SK-N-SH (cell line): ENCODE results near the gene RBM18. TPM values are rescaled to one million over a fixed set of nuclear protein-coding genes. Genes with fewer than 3 reads are reported as not detected.

Source experiments
- CTCF ChIA-PET: fragments of 300-600, 350-600 bp; formaldehyde crosslinking; extraction: SDS; loops from one replicate; lab custom pipeline; 2021; lab: Yijun Ruan, JAX
- POLR2A ChIA-PET: fragments of 350-600 bp; sonication (Branson Sonifier 250); formaldehyde crosslinking; extraction: SDS; loops from one replicate; lab custom pipeline; 2020; ENCODE audit warnings: antibody characterized with exemption, inconsistent platforms; lab: Yijun Ruan, JAX
- DNase-seq: peaks from one replicate; pipeline ENCODE4 v3.0.0; 2012
- H2AFZ ChIP-seq: fragments of 200-600 bp; sonication (generic); 2 replicates; pipeline ENCODE4 v1.8.1; 2016; ENCODE audit warnings: antibody characterized with exemption, mild to moderate bottlenecking, low read depth
- H3F3A ChIP-seq: fragments of 200-600 bp; sonication (generic); replicated peaks from 2 replicates; pipeline ENCODE3; 2016; ENCODE audit warnings: antibody characterized with exemption, mild to moderate bottlenecking; ENCODE audit not compliant: insufficient read depth
- H3K27ac ChIP-seq, 2 experiments: fragments of 200-500 bp in 1 of 2; fragments of 200-600 bp in 1 of 2; sonication (Bioruptor generic) in 1 of 2; sonication (generic), shearing (Covaris generic) in 1 of 2; 2 replicates each; pipeline versions ENCODE4 v1.5.1 to v1.6.1; 2014 to 2016; ENCODE audit warnings: low read depth in 2 of 2, inconsistent platforms in 1 of 2, low read length in 1 of 2, mild to moderate bottlenecking in 1 of 2, mixed read lengths in 1 of 2
- H3K27me3 ChIP-seq: fragments of 200-600 bp; sonication (generic), shearing (Covaris generic); 2 replicates; pipeline ENCODE4 v1.6.1; 2016; ENCODE audit warnings: mixed run types; ENCODE audit not compliant: insufficient read depth
- H3K36me3 ChIP-seq, 2 experiments: fragments of 200-500 bp in 1 of 2; fragments of 200-600 bp in 1 of 2; sonication (Bioruptor generic) in 1 of 2; sonication (generic) in 1 of 2; replicated peaks in 1 of 2; 2 replicates each; pipeline versions ENCODE3 to v1.5.1; 2014 to 2016; ENCODE audit warnings: low read length in 1 of 2, mild to moderate bottlenecking in 1 of 2; ENCODE audit not compliant: insufficient read depth in 2 of 2, control insufficient read depth in 1 of 2
- H3K4me1 ChIP-seq, 2 experiments: fragments of 200-500 bp in 1 of 2; fragments of 200-600 bp in 1 of 2; sonication (Bioruptor generic) in 1 of 2; sonication (generic), shearing (Covaris generic) in 1 of 2; 2 replicates each; pipeline versions ENCODE4 v1.5.1 to v1.6.1; 2014 to 2016; ENCODE audit warnings: low read depth in 1 of 2, low read length in 1 of 2, mixed run types in 1 of 2; ENCODE audit not compliant: insufficient read depth in 2 of 2, control insufficient read depth in 1 of 2
- H3K4me2 ChIP-seq: fragments of 200-600 bp; sonication (generic), shearing (Covaris generic); 2 replicates; pipeline ENCODE4 v1.6.1; 2017; ENCODE audit warnings: mixed run types
- H3K4me3 ChIP-seq, 2 experiments: fragments of 200-500 bp in 1 of 2; fragments of 200-600 bp in 1 of 2; sonication (Bioruptor generic) in 1 of 2; sonication (generic), shearing (Covaris generic) in 1 of 2; 2 replicates each; pipeline versions ENCODE4 v1.5.1 to v1.8.1; 2014 to 2016; ENCODE audit warnings: low read depth in 2 of 2, inconsistent platforms in 1 of 2, low read length in 1 of 2, mild to moderate bottlenecking in 1 of 2, mixed read lengths in 1 of 2, moderate library complexity in 1 of 2
- H3K79me2 ChIP-seq: fragments of 200-600 bp; sonication (generic); 2 replicates; pipeline ENCODE4 v1.8.1; 2017; ENCODE audit warnings: mild to moderate bottlenecking; ENCODE audit not compliant: insufficient read depth
- H3K9ac ChIP-seq: fragments of 200-600 bp; sonication (generic); 2 replicates; pipeline ENCODE4 v1.6.1; 2017; ENCODE audit warnings: mixed run types
- H3K9me2 ChIP-seq: fragments of 200-600 bp; sonication (generic); 2 replicates; pipeline ENCODE4 v1.6.1; 2017; ENCODE audit warnings: mixed run types
- H3K9me3 ChIP-seq: fragments of 200-600 bp; sonication (generic); 2 replicates; pipeline ENCODE4 v1.6.1; 2017; ENCODE audit warnings: mixed run types, mild to moderate bottlenecking, moderate library complexity
- H4K20me1 ChIP-seq: fragments of 200-600 bp; sonication (generic); 2 replicates; pipeline ENCODE4 v1.6.1; 2017; ENCODE audit warnings: mild to moderate bottlenecking, mixed run types; ENCODE audit not compliant: insufficient read depth
- CTCF ChIP-seq: fragments of 200-600 bp; sonication (generic); IDR thresholded peaks from 2 replicates; pipeline ENCODE4 v1.6.1; 2017; ENCODE audit warnings: antibody characterized with exemption, mild to moderate bottlenecking, moderate library complexity
- ELF1 ChIP-seq: IDR thresholded peaks from 2 replicates; pipeline ENCODE4 v1.4.0; 2012
- EP300 ChIP-seq, 2 experiments: IDR thresholded peaks; 2 replicates each; pipeline versions ENCODE4 v1.4.0 to v1.6.1; 2012; ENCODE audit warnings: borderline replicate concordance in 1 of 2, low read depth in 1 of 2, low read length in 1 of 2
- FOSL2 ChIP-seq: IDR thresholded peaks from 2 replicates; pipeline ENCODE4 v1.4.0; 2012; ENCODE audit warnings: low read depth, mild to moderate bottlenecking, moderate library complexity, borderline replicate concordance
- GATA2 ChIP-seq: sonication (generic); formaldehyde crosslinking; IDR thresholded peaks from 2 replicates; pipeline ENCODE4 v1.5.0; 2020; ENCODE audit warnings: mild to moderate bottlenecking, missing genetic modification reagents
- MAX ChIP-seq: IDR thresholded peaks from 2 replicates; pipeline ENCODE4 v1.4.0; 2012; ENCODE audit warnings: low read depth
- PBX3 ChIP-seq: IDR thresholded peaks from 2 replicates; pipeline ENCODE4; 2012
- POLR2AphosphoS5 ChIP-seq: IDR thresholded peaks from 2 replicates; pipeline ENCODE4 v1.6.1; 2012; ENCODE audit warnings: low read depth, low read length
- RCOR1 ChIP-seq: fragments of 150-350 bp; IDR thresholded peaks from 2 replicates; pipeline ENCODE4 v1.6.1; 2017; ENCODE audit warnings: antibody characterized with exemption, low read length
- REST ChIP-seq: IDR thresholded peaks from 2 replicates; pipeline ENCODE4 v1.6.1; 2012; ENCODE audit warnings: mild to moderate bottlenecking, low read depth, low read length, moderate library complexity
- RFX5 ChIP-seq: IDR thresholded peaks from 2 replicates; pipeline ENCODE4 v1.6.1; 2012; ENCODE audit warnings: mild to moderate bottlenecking, improper control_type of control experiment, low read length
- SMC3 ChIP-seq: IDR thresholded peaks from 2 replicates; pipeline ENCODE4 v1.6.1; 2012; ENCODE audit warnings: low read depth, low read length, improper control_type of control experiment
- TAF1 ChIP-seq: IDR thresholded peaks from 2 replicates; pipeline ENCODE4 v1.6.1; 2012; ENCODE audit warnings: low read depth, mild to moderate bottlenecking, low read length, moderate library complexity, borderline replicate concordance
- TEAD4 ChIP-seq: IDR thresholded peaks from 2 replicates; pipeline ENCODE4 v1.4.0; 2012; ENCODE audit warnings: mild to moderate bottlenecking, borderline replicate concordance; ENCODE audit not compliant: insufficient read depth
- YY1 ChIP-seq: IDR thresholded peaks from 2 replicates; pipeline ENCODE4 v1.4.0; 2012; ENCODE audit warnings: low read depth, mild to moderate bottlenecking
- WGBS: methylation state at CpG from one replicate; pipeline ENCODE4 v1.1.6; 2017; ENCODE audit warnings: low lambda C conversion rate; 5-methylcytosine and 5-hydroxymethylcytosine counted together
- polyA plus RNA-seq, 3 experiments: library from polyadenylated mRNA; depleted of rRNA; stranded (reverse); fragments of >200 nt; gene quantifications; 2 replicates each; pipeline ENCODE4 v1.2.3, GENCODE V29; 2012

Gene RBM18
- polyA plus RNA-seq, 1 of the 3 experiments (the other 2 are of a cell fraction), result 8.2 TPM

DNA sequence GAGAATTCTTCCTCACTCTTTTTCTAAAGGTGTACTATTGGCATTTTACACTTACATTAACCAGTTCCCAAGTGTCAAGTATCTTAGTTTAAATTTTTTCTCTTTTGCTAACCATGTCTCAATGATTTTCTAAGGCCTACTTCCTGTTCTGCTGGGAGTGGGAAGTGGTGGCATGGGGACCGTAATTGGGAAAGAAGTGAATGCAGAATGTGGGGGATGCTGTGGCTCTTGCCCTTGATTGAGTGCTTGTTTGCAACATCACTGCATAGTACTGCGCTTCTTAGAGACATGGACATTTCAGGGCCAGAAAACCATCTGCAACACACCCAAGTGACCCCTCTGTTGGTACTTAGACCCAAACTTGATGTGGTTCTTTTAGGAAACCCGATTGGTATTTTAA lies 32.9 kb upstream of the RBM18 start:
- no peaks in the 10 kb centered on the region for H3K27me3 ChIP-seq
- ChIA-PET CTCF (no interaction called here), POLR2A (no interaction called here)
- peaks cover 41 to 50% of the 10 kb centered on the region in 2 experiments for H3K36me3 ChIP-seq
- H3F3A ChIP-seq, result peaks cover 5% of the 10 kb centered on the region
- H4K20me1 ChIP-seq, result no peaks in the 10 kb centered on the region
- no peak overlapping the region for H3K27ac ChIP-seq
- no peak overlapping the region for H3K4me2 ChIP-seq
- H3K4me3 ChIP-seq, result no peak overlapping the region
- H2AFZ ChIP-seq, result no peak overlapping the region
- H3K79me2 ChIP-seq, result peaks cover 5% of the 10 kb centered on the region; the same call in 1 of the 2 replicates
- no peak for TF ChIP-seq TAF1
- TF ChIP-seq RFX5, result no peak
- no peak for TF ChIP-seq SMC3
- TF ChIP-seq FOSL2, result no peak
- no peak for TF ChIP-seq MAX
- no peak for TF ChIP-seq CTCF
- no peak for TF ChIP-seq TEAD4
- TF ChIP-seq POLR2AphosphoS5, result no peak
- no peak for TF ChIP-seq PBX3
- no peak for TF ChIP-seq EP300 (IDR thresholded peaks at IDR 0.05; ENCODE audit: borderline replicate concordance in 1 of 2, low read depth in 1 of 2, low read length in 1 of 2)
- no peak for TF ChIP-seq REST
- no peak for TF ChIP-seq YY1
- TF ChIP-seq ELF1, result no peak
- no peak for TF ChIP-seq GATA2
- TF ChIP-seq RCOR1, result no peak
- no peaks in the 10 kb centered on the region for H3K9me3 ChIP-seq
- H3K9ac ChIP-seq, result no peak overlapping the region
- 96% methylated on average over 3 of the region's 3 CpGs for WGBS
- no peaks in the 10 kb centered on the region for H3K9me2 ChIP-seq
- DNase-seq, result no peak
- no peaks in the 10 kb centered on the region for H3K4me1 ChIP-seq
